ENCODE data around the gene GTF3C2. TPM values are rescaled to one million over a fixed set of nuclear protein-coding genes. Genes with fewer than 3 reads are reported as not detected.
A peak's percentile ranks its signal among the peaks of the same experiment; 100 is the strongest.

Gene GTF3C2
- total and polyA plus RNA-seq, 2 of the 13 experiments (the other 11 are each of a cell fraction or from before 2014, with no cell fraction given): 77.5 to 130 TPM

GRCh38 chr2:27370026-27370815 is 13.7 kb upstream of the GTF3C2 start, which contains the start of the genes EIF2B4 and SNX17 (continued):
- TF ChIP-seq ZNF678 (CRISPR knock-in tag; IDR thresholded peaks at IDR 0.05) (peak; percentile 69), ZNF766 (CRISPR knock-in tag; IDR thresholded peaks at IDR 0.05; ENCODE audit: borderline replicate concordance) (no peak; the same call in none of the 2 replicates), SMARCE1 (IDR thresholded peaks at IDR 0.05; ENCODE audit: borderline replicate concordance) (no peak), ZNF772 (CRISPR knock-in tag; IDR thresholded peaks at IDR 0.05) (peak; percentile 97), JUN (CRISPR knock-in tag; IDR thresholded peaks at IDR 0.05) (peak; percentile 86; the same call in 1 of the 2 replicates), ZNF660 (CRISPR knock-in tag; IDR thresholded peaks at IDR 0.05; ENCODE audit: borderline replicate concordance, low read depth) (0 out of 2 replicates have a peak, but pooled peaks have one; percentile 87), ZNF124 (CRISPR knock-in tag; IDR thresholded peaks at IDR 0.05) (peak; percentile 95; the same call in 1 of the 2 replicates), ISL2 (CRISPR knock-in tag; IDR thresholded peaks at IDR 0.05) (peak; percentile 95), ZNF883 (CRISPR knock-in tag; IDR thresholded peaks at IDR 0.05; ENCODE audit: not compliant biosample characterization) (peak; percentile 88), MBNL3 (CRISPR knock-in tag; conservative IDR thresholded peaks at IDR 0.05) (no peak), BHLHE40 (IDR thresholded peaks at IDR 0.05; ENCODE audit: low read length) (no peak; the same call in none of the 2 replicates), CAMTA2 (CRISPR knock-in tag; IDR thresholded peaks at IDR 0.05; ENCODE audit: borderline replicate concordance) (peak; percentile 78; the same call in 1 of the 2 replicates), SAP130 (CRISPR knock-in tag; IDR thresholded peaks at IDR 0.05; ENCODE audit: low read depth) (peak; percentile 97), FOXO4 (CRISPR knock-in tag; conservative IDR thresholded peaks at IDR 0.05) (0 out of 2 replicates have a peak, but pooled peaks have one; percentile 89)
- TF ChIP-seq, protein P1, sequence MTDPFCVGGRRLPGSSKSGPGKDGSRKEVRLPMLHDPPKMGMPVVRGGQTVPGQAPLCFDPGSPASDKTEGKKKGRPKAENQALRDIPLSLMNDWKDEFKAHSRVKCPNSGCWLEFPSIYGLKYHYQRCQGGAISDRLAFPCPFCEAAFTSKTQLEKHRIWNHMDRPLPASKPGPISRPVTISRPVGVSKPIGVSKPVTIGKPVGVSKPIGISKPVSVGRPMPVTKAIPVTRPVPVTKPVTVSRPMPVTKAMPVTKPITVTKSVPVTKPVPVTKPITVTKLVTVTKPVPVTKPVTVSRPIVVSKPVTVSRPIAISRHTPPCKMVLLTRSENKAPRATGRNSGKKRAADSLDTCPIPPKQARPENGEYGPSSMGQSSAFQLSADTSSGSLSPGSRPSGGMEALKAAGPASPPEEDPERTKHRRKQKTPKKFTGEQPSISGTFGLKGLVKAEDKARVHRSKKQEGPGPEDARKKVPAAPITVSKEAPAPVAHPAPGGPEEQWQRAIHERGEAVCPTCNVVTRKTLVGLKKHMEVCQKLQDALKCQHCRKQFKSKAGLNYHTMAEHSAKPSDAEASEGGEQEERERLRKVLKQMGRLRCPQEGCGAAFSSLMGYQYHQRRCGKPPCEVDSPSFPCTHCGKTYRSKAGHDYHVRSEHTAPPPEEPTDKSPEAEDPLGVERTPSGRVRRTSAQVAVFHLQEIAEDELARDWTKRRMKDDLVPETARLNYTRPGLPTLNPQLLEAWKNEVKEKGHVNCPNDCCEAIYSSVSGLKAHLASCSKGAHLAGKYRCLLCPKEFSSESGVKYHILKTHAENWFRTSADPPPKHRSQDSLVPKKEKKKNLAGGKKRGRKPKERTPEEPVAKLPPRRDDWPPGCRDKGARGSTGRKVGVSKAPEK (CRISPR knock-in tag; IDR thresholded peaks at IDR 0.05; ENCODE audit: borderline replicate concordance): no peak; the same call in 1 of the 2 replicates
- TF ChIP-seq, protein P2, sequence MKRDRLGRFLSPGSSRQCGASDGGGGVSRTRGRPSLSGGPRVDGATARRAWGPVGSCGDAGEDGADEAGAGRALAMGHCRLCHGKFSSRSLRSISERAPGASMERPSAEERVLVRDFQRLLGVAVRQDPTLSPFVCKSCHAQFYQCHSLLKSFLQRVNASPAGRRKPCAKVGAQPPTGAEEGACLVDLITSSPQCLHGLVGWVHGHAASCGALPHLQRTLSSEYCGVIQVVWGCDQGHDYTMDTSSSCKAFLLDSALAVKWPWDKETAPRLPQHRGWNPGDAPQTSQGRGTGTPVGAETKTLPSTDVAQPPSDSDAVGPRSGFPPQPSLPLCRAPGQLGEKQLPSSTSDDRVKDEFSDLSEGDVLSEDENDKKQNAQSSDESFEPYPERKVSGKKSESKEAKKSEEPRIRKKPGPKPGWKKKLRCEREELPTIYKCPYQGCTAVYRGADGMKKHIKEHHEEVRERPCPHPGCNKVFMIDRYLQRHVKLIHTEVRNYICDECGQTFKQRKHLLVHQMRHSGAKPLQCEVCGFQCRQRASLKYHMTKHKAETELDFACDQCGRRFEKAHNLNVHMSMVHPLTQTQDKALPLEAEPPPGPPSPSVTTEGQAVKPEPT (CRISPR knock-in tag; IDR thresholded peaks at IDR 0.05; ENCODE audit: low read depth): peak; percentile 53
- TF ChIP-seq, protein P3, sequence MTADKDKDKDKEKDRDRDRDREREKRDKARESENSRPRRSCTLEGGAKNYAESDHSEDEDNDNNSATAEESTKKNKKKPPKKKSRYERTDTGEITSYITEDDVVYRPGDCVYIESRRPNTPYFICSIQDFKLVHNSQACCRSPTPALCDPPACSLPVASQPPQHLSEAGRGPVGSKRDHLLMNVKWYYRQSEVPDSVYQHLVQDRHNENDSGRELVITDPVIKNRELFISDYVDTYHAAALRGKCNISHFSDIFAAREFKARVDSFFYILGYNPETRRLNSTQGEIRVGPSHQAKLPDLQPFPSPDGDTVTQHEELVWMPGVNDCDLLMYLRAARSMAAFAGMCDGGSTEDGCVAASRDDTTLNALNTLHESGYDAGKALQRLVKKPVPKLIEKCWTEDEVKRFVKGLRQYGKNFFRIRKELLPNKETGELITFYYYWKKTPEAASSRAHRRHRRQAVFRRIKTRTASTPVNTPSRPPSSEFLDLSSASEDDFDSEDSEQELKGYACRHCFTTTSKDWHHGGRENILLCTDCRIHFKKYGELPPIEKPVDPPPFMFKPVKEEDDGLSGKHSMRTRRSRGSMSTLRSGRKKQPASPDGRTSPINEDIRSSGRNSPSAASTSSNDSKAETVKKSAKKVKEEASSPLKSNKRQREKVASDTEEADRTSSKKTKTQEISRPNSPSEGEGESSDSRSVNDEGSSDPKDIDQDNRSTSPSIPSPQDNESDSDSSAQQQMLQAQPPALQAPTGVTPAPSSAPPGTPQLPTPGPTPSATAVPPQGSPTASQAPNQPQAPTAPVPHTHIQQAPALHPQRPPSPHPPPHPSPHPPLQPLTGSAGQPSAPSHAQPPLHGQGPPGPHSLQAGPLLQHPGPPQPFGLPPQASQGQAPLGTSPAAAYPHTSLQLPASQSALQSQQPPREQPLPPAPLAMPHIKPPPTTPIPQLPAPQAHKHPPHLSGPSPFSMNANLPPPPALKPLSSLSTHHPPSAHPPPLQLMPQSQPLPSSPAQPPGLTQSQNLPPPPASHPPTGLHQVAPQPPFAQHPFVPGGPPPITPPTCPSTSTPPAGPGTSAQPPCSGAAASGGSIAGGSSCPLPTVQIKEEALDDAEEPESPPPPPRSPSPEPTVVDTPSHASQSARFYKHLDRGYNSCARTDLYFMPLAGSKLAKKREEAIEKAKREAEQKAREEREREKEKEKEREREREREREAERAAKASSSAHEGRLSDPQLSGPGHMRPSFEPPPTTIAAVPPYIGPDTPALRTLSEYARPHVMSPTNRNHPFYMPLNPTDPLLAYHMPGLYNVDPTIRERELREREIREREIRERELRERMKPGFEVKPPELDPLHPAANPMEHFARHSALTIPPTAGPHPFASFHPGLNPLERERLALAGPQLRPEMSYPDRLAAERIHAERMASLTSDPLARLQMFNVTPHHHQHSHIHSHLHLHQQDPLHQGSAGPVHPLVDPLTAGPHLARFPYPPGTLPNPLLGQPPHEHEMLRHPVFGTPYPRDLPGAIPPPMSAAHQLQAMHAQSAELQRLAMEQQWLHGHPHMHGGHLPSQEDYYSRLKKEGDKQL (CRISPR knock-in tag; IDR thresholded peaks at IDR 0.05; ENCODE audit: low read depth): no peak
